Measurements from ENCODE around the gene CRYL1.

- TF ChIP-seq, protein P1, sequence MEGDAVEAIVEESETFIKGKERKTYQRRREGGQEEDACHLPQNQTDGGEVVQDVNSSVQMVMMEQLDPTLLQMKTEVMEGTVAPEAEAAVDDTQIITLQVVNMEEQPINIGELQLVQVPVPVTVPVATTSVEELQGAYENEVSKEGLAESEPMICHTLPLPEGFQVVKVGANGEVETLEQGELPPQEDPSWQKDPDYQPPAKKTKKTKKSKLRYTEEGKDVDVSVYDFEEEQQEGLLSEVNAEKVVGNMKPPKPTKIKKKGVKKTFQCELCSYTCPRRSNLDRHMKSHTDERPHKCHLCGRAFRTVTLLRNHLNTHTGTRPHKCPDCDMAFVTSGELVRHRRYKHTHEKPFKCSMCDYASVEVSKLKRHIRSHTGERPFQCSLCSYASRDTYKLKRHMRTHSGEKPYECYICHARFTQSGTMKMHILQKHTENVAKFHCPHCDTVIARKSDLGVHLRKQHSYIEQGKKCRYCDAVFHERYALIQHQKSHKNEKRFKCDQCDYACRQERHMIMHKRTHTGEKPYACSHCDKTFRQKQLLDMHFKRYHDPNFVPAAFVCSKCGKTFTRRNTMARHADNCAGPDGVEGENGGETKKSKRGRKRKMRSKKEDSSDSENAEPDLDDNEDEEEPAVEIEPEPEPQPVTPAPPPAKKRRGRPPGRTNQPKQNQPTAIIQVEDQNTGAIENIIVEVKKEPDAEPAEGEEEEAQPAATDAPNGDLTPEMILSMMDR (conservative IDR thresholded peaks at IDR 0.05; ENCODE audit: low read depth, low read length), result no peak
- TF ChIP-seq RAD21 (IDR thresholded peaks at IDR 0.05; ENCODE audit: low read length) (no peak), POLR2A (IDR thresholded peaks at IDR 0.05; ENCODE audit: low read depth, low read length) (no peak), MAFK (IDR thresholded peaks at IDR 0.05; ENCODE audit: low read depth, low read length) (no peak), RFX5 (IDR thresholded peaks at IDR 0.05; ENCODE audit: low read depth, low read length) (no peak), CEBPB (IDR thresholded peaks at IDR 0.05; ENCODE audit: low read depth, low read length) (no peak), CHD1 (IDR thresholded peaks at IDR 0.05; ENCODE audit: low read depth, low read length) (no peak)
Measured at GRCh38 chr13:20388184-20388583, 137.5 kb downstream of the CRYL1 start.
